DND-41 (cell line): ENCODE measurements around the gene MACROD2.

Source experiments
- ATAC-seq: fragments of 200-7000 bp; cut with Tn5 transposase; 3 replicates; pipeline ENCODE4 v1.9.1; 2021; ENCODE audit warnings: low read depth; ENCODE audit not compliant: insufficient read depth
- DNase-seq: peaks from one replicate; pipeline ENCODE4 v3.0.0-alpha.2; 2020
- H2AFZ ChIP-seq: 2 replicates; pipeline ENCODE4 v1.6.0; 2012; ENCODE audit warnings: low read depth, low read length
- H3K27ac ChIP-seq: 2 replicates; pipeline ENCODE4 v1.5.1; 2012; ENCODE audit warnings: low read length, inconsistent platforms
- H3K27me3 ChIP-seq: fragments of 200-600 bp; sonication (generic); 2 replicates; pipeline ENCODE4 v1.6.0; 2012; ENCODE audit warnings: low read length, mild to moderate bottlenecking, inconsistent platforms; ENCODE audit not compliant: insufficient read depth, poor library complexity
- H3K36me3 ChIP-seq: 2 replicates; pipeline ENCODE4 v1.5.1; 2012; ENCODE audit warnings: low read length, inconsistent platforms; ENCODE audit not compliant: insufficient read depth
- H3K4me1 ChIP-seq: 2 replicates; pipeline ENCODE4 v1.5.1; 2012; ENCODE audit warnings: mild to moderate bottlenecking, low read length; ENCODE audit not compliant: insufficient read depth
- H3K4me2 ChIP-seq: 2 replicates; pipeline ENCODE4 v1.6.0; 2012; ENCODE audit warnings: mild to moderate bottlenecking, moderate library complexity, low read length, inconsistent platforms; ENCODE audit not compliant: insufficient read depth
- H3K4me3 ChIP-seq, 2 experiments: fragments of 200-600 bp in 1 of 2; shearing (Covaris generic) in 1 of 2; 2 replicates each; pipeline ENCODE4 v1.5.1; 2012 to 2016; ENCODE audit warnings: inconsistent platforms in 2 of 2, low read length in 2 of 2, mild to moderate bottlenecking in 2 of 2, low read depth in 1 of 2, moderate library complexity in 1 of 2
- H3K79me2 ChIP-seq: 2 replicates; pipeline ENCODE4 v1.6.0; 2012; ENCODE audit warnings: low read length, inconsistent platforms; ENCODE audit not compliant: insufficient read depth
- H3K9ac ChIP-seq: 2 replicates; pipeline ENCODE4 v1.6.0; 2012; ENCODE audit warnings: low read depth, mild to moderate bottlenecking, inconsistent platforms, low read length, moderate library complexity
- H3K9me3 ChIP-seq: 2 replicates; pipeline ENCODE4 v1.5.1; 2012; ENCODE audit warnings: low read length, moderate library complexity, mild to moderate bottlenecking, inconsistent platforms; ENCODE audit not compliant: insufficient read depth, severe bottlenecking
- H4K20me1 ChIP-seq: 2 replicates; pipeline ENCODE4 v1.6.0; 2012; ENCODE audit warnings: low read length; ENCODE audit not compliant: insufficient read depth
- EZH2 ChIP-seq: IDR thresholded peaks from 3 replicates; pipeline ENCODE4 v1.6.1; 2012; ENCODE audit warnings: borderline replicate concordance, low read depth, mild to moderate bottlenecking, moderate library complexity, low read length, inconsistent platforms; ENCODE audit not compliant: severe bottlenecking
- TF ChIP-seq, protein P1 (sequence below): IDR thresholded peaks from 2 replicates; pipeline ENCODE4 v1.5.1; 2012; ENCODE audit warnings: borderline replicate concordance, low read length, moderate library complexity, mild to moderate bottlenecking; ENCODE audit not compliant: poor library complexity, severe bottlenecking; ENCODE audit errors: extremely low read depth

MACROD2 gene

DNA sequence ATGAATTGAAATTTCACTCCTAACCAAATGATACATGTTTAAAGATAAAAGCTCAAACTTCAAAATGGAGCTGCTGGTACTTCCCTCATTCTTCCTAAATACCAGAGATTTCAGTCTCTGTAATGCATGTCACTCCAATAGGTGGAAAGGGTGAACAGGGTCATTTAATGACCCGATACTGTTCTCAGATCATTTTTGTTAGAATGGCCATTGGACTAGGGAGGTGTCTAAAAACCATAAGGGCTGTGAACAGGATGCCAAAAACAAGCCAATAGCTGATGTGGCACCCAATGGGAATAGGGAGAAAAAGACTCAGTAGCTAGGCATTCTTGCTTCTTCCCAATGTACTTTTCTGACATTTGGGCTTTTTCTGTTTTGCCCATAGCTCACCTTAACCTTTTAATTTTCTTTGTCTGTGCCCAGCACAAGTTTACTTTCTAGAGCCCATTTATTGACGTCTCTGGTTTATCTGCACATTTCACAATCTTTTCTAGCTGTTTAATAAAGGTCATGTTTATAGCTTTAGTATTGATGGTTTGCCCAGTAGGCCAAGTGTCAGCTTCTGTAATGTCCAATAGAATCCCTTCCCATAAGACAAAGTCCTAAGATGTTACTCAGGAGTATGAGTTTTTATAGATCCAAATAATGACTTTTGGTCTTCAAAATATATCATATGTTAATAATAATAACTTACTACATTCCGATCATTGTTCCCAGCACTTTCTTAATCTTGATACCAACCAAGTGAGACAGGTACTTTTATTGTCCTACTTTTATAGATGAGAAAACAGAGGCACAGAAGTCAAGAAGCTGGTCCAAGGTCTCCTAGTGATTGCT is 366.4 kb downstream of the MACROD2 start:
- Histone ChIP-seq H3K4me3 (no peak overlapping the region), H3K4me2 (no peak overlapping the region), H3K9ac (no peak overlapping the region), H3K27me3 (no peaks in the 10 kb centered on the region), H3K4me1 (no peaks in the 10 kb centered on the region), H3K9me3 (no peaks in the 10 kb centered on the region), H3K27ac (no peak overlapping the region), H2AFZ (no peak overlapping the region), H3K79me2 (no peaks in the 10 kb centered on the region), H3K36me3 (no peaks in the 10 kb centered on the region), H4K20me1 (no peaks in the 10 kb centered on the region)
- no peak for DNase-seq
- no peak for ATAC-seq
- TF ChIP-seq, protein P1, sequence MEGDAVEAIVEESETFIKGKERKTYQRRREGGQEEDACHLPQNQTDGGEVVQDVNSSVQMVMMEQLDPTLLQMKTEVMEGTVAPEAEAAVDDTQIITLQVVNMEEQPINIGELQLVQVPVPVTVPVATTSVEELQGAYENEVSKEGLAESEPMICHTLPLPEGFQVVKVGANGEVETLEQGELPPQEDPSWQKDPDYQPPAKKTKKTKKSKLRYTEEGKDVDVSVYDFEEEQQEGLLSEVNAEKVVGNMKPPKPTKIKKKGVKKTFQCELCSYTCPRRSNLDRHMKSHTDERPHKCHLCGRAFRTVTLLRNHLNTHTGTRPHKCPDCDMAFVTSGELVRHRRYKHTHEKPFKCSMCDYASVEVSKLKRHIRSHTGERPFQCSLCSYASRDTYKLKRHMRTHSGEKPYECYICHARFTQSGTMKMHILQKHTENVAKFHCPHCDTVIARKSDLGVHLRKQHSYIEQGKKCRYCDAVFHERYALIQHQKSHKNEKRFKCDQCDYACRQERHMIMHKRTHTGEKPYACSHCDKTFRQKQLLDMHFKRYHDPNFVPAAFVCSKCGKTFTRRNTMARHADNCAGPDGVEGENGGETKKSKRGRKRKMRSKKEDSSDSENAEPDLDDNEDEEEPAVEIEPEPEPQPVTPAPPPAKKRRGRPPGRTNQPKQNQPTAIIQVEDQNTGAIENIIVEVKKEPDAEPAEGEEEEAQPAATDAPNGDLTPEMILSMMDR, result no peak
- no peak for TF ChIP-seq EZH2

DNA sequence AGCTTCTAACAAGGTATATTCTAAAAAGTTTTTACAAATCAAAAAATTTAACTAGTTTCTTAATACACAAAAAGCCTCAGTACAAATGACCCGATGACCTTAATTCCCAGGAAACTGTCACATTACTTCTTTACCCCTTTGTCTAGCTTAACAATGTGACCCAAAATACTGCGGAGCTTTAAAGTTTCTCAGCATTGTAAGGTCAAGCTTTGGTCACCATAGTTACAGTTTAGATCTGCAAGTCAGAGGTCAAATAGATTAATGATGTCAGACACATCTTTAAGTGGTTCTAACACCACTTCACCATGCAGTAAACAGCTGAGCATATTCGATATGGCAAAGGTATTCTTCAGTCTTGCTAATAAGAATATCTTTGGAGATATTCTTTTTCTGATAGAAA is 378.9 kb downstream of the MACROD2 start:
- Histone ChIP-seq H3K9ac (no peak overlapping the region), H3K9me3 (no peaks in the 10 kb centered on the region), H4K20me1 (0 out of 2 replicates have a peak, but pooled peaks cover 2% of the 10 kb centered on the region), H3K27ac (no peak overlapping the region), H3K27me3 (peaks cover 4% of the 10 kb centered on the region), H2AFZ (no peak overlapping the region), H3K4me2 (no peak overlapping the region), H3K36me3 (no peaks in the 10 kb centered on the region), H3K4me3 (no peak overlapping the region), H3K79me2 (no peaks in the 10 kb centered on the region), H3K4me1 (no peaks in the 10 kb centered on the region)
- no peak for ATAC-seq
- no peak for DNase-seq
- TF ChIP-seq, protein P1, result no peak
- TF ChIP-seq EZH2, result no peak

DNA sequence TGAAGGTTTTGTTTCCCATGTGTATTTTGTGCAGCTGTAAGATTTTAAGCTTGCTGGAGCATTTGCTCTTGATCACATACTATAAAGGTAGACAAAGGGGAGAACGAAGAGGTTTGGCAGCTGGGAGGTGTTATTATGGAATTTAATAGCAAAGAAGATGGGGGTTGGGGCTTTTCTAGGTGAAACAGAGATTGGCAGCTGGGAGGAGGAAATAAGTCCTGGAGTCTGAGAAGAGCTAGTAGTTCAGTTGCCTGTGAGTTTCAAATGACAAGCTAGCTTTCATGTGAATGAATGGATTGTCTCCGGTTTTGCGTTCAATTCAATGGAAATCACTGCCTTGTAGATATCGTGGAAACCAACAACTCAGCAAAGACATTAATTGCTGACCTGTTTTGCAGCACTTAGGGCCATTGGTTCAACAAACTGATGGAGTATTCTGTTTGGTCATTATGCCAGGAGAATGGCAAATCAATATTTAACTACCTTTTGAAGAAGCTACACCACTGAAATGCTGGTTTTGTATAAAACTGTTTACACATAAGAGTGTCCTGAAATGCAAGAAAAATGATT is 380.2 kb downstream of the MACROD2 start:
- Histone ChIP-seq H3K79me2 (no peaks in the 10 kb centered on the region), H3K27ac (no peak overlapping the region), H2AFZ (no peak overlapping the region), H3K4me3 (no peak overlapping the region), H3K4me2 (no peak overlapping the region), H3K4me1 (no peaks in the 10 kb centered on the region), H4K20me1 (0 out of 2 replicates have a peak, but pooled peaks cover 2% of the 10 kb centered on the region), H3K9ac (no peak overlapping the region), H3K36me3 (no peaks in the 10 kb centered on the region), H3K9me3 (no peaks in the 10 kb centered on the region), H3K27me3 (peaks cover 4% of the 10 kb centered on the region)
- no peak for DNase-seq
- ATAC-seq, result no peak
- no peak for TF ChIP-seq EZH2
- TF ChIP-seq, protein P1, result no peak
